Choroid plexus epithelial cell (primary cell): Measurements from ENCODE around the gene DSP.

ENCODE experiments used
- DNase-seq: peaks from one replicate; pipeline ENCODE4 v3.0.0-alpha.2; 2010; ENCODE audit warnings: low read depth
- H3K4me3 ChIP-seq: 2 replicates; pipeline ENCODE4 v1.5.1; 2011; ENCODE audit warnings: low read depth, mild to moderate bottlenecking, control low read depth, low read length, moderate library complexity
- CTCF ChIP-seq: conservative IDR thresholded peaks from 2 replicates; pipeline ENCODE4 v1.5.1; 2011; ENCODE audit warnings: low read depth, mild to moderate bottlenecking, control low read depth, inconsistent platforms, low read length, moderate library complexity

DSP gene

GRCh38 chr6:7628909-7629308, 87.4 kb downstream of the DSP start:
- H3K4me3 ChIP-seq = no peak overlapping the region
- no peak for DNase-seq
- no peak for TF ChIP-seq CTCF

GRCh38 chr6:7629321-7629720, 87.8 kb downstream of the DSP start:
- no peak for TF ChIP-seq CTCF
- H3K4me3 ChIP-seq = no peak overlapping the region

GRCh38 chr6:7630792-7631191, 89.3 kb downstream of the DSP start:
- no peak for TF ChIP-seq CTCF
- no peak for DNase-seq

More at GRCh38 chr6:7629321-7629720, 87.8 kb downstream of the DSP start:
- DNase-seq = no peak

GRCh38 chr6:7631466-7631865, 90.0 kb downstream of the DSP start:
- DNase-seq = no peak
- H3K4me3 ChIP-seq = no peak overlapping the region
- TF ChIP-seq CTCF = no peak

More at GRCh38 chr6:7630792-7631191, 89.3 kb downstream of the DSP start:
- no peak overlapping the region for H3K4me3 ChIP-seq

- DNase-seq = peak; percentile 42
- no peak for TF ChIP-seq CTCF
- H3K4me3 ChIP-seq = no peak overlapping the region
Measured at GRCh38 chr6:7632501-7633290, 91.2 kb downstream of the DSP start.

GRCh38 chr6:7633361-7633760, 91.9 kb downstream of the DSP start:
- H3K4me3 ChIP-seq = no peak overlapping the region
- TF ChIP-seq CTCF = no peak
- DNase-seq = peak; percentile 42

- peak; percentile 72 for DNase-seq
- H3K4me3 ChIP-seq = no peak overlapping the region
- no peak for TF ChIP-seq CTCF
Measured at GRCh38 chr6:7636151-7636550, 94.7 kb downstream of the DSP start.
